ENCODE measurements around the gene NFYC. TPM values are rescaled to one million over a fixed set of nuclear protein-coding genes. Genes with fewer than 3 reads are reported as not detected.
A peak's percentile ranks its signal among the peaks of the same experiment; 100 is the strongest.

Gene NFYC
- polyA plus RNA-seq, 4 donors = 35.7 to 68.9 (median 42.6) TPM

DNA sequence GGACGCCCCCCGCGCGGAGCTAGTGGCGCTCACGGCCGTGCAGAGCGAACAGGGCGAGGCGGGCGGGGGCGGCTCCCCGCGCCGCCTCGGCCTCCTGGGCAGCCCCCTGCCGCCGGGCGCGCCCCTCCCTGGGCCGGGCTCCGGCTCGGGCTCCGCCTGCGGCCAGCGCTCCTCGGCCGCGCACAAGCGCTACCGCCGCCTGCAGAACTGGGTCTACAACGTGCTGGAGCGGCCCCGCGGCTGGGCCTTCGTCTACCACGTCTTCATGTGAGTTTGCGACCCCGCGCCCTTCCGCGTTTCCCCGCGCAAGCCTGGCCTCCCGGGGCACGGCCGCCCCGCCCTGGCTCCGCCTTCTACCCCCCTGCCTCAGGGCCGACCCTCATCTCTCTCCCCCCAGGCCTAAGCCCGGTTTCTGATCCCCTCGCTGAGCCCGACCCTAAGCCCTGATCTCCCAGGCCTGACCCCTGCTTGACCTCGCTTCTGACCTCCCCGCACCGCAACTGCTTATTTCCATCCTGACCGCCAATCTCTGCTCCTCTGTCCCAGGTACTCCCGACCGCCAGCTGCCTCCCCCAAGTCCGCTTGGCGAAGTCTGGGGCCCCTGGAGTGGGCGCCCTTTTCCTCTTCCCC, 92.8 kb downstream of the NFYC start:
- Histone ChIP-seq H3K27me3 (ENCODE audit: control insufficient read depth in 3 of 3, insufficient read depth in 3 of 3, low read length in 3 of 3) (peaks cover 0 to 30% (median 2%) of the 10 kb centered on the region in 3 donors), H3K4me3 (ENCODE audit: low read depth in 1 of 3, low read length in 3 of 3) (peak overlapping the region; percentile 29 to 59 (median 42)), H3K36me3 (ENCODE audit: control insufficient read depth in 3 of 3, insufficient read depth in 2 of 3, low read depth in 1 of 3, low read length in 3 of 3) (no peaks in the 10 kb centered on the region), H3K4me1 (ENCODE audit: control insufficient read depth in 3 of 3, insufficient read depth in 2 of 3, low read depth in 1 of 3, low read length in 2 of 3) (peaks cover 0 to 10% (median 3%) of the 10 kb centered on the region in 3 donors), H3K9me3 (ENCODE audit: control insufficient read depth in 2 of 2, insufficient read depth in 1 of 2, low read depth in 1 of 2, low read length in 1 of 2) (no peaks in the 10 kb centered on the region), H3K27ac (ENCODE audit: low read depth in 1 of 3, low read length in 2 of 3) (no peak overlapping the region)
- DNase-seq = peak in 1 of 2 donors; percentile 28
- no peak for FAIRE-seq
- WGBS, 3 donors = 14 to 24% (median 14%) methylated on average over 32 to 63 of the region's 63 CpGs

DNA sequence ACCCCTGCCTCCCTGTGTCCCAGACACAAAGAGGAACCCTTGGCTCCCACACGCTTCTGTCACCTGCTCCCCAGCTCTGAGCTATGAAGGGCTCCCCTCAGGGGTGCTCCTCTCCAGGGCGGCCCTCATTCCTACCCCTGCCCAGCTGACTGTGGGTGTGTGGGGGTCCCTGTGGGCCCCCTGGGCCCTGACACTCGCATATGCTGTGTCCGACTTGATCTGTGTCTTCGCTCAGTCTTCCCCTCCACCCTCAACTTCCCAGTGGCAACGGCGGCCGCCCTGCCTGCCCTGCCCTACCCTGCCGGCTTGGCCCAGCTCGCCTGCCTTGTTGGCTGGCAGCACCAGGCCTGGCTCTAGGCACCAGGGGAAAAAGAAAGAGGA, 93.3 kb downstream of the NFYC start:
- no peaks in the 10 kb centered on the region for H3K9me3 ChIP-seq (ENCODE audit: control insufficient read depth in 2 of 2, insufficient read depth in 1 of 2, low read depth in 1 of 2, low read length in 1 of 2)
- peaks cover 0 to 30% (median 2%) of the 10 kb centered on the region in 3 donors for H3K27me3 ChIP-seq (ENCODE audit: control insufficient read depth in 3 of 3, insufficient read depth in 3 of 3, low read length in 3 of 3)
- H3K36me3 ChIP-seq (ENCODE audit: control insufficient read depth in 3 of 3, insufficient read depth in 2 of 3, low read depth in 1 of 3, low read length in 3 of 3) = no peaks in the 10 kb centered on the region
- FAIRE-seq (no peak), DNase-seq (no peak)
- WGBS, 3 donors = 65 to 81% (median 66%) methylated on average over 10 of the region's 10 CpGs
- H3K4me1 ChIP-seq (ENCODE audit: control insufficient read depth in 3 of 3, insufficient read depth in 2 of 3, low read depth in 1 of 3, low read length in 2 of 3) = peaks cover 0 to 10% (median 3%) of the 10 kb centered on the region in 3 donors
- H3K4me3 ChIP-seq (ENCODE audit: low read depth in 1 of 3, low read length in 3 of 3) = peak overlapping the region in 1 of 3 donors; percentile 29
- H3K27ac ChIP-seq (ENCODE audit: low read depth in 1 of 3, low read length in 2 of 3) = no peak overlapping the region

DNA sequence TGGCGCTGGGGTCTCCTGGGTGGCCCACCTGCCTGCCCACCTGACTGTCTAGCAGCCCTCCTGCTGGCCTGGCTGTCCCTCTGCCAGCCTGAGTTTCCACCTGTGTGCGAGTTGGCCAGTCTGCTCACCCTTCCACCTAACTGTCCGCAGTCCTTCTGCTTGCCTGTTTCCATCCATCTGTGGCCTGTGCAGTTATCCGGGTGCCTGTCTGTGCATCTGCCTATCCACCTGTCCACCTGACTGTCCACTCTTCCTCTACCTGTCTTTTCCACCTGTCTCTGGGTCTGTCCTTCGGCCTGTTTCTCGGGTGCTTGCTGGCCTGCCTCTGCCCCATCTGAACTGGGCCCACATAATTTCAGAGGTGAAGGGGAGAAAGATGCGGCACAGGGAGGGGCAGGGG, 93.9 kb downstream of the NFYC start:
- no peak overlapping the region for H3K4me3 ChIP-seq (ENCODE audit: low read depth in 1 of 3, low read length in 3 of 3)
- H3K27me3 ChIP-seq (ENCODE audit: control insufficient read depth in 3 of 3, insufficient read depth in 3 of 3, low read length in 3 of 3) = peaks cover 0 to 30% (median 2%) of the 10 kb centered on the region in 3 donors
- no peaks in the 10 kb centered on the region for H3K9me3 ChIP-seq (ENCODE audit: control insufficient read depth in 2 of 2, insufficient read depth in 1 of 2, low read depth in 1 of 2, low read length in 1 of 2)
- FAIRE-seq (no peak), DNase-seq (no peak)
- H3K36me3 ChIP-seq (ENCODE audit: control insufficient read depth in 3 of 3, insufficient read depth in 2 of 3, low read depth in 1 of 3, low read length in 3 of 3) = no peaks in the 10 kb centered on the region
- WGBS, 3 donors = 95 to 98% (median 96%) methylated on average over 7 of the region's 7 CpGs
- H3K4me1 ChIP-seq (ENCODE audit: control insufficient read depth in 3 of 3, insufficient read depth in 2 of 3, low read depth in 1 of 3, low read length in 2 of 3) = peaks cover 0 to 10% (median 3%) of the 10 kb centered on the region in 3 donors
- H3K27ac ChIP-seq (ENCODE audit: low read depth in 1 of 3, low read length in 2 of 3) = no peak overlapping the region

DNA sequence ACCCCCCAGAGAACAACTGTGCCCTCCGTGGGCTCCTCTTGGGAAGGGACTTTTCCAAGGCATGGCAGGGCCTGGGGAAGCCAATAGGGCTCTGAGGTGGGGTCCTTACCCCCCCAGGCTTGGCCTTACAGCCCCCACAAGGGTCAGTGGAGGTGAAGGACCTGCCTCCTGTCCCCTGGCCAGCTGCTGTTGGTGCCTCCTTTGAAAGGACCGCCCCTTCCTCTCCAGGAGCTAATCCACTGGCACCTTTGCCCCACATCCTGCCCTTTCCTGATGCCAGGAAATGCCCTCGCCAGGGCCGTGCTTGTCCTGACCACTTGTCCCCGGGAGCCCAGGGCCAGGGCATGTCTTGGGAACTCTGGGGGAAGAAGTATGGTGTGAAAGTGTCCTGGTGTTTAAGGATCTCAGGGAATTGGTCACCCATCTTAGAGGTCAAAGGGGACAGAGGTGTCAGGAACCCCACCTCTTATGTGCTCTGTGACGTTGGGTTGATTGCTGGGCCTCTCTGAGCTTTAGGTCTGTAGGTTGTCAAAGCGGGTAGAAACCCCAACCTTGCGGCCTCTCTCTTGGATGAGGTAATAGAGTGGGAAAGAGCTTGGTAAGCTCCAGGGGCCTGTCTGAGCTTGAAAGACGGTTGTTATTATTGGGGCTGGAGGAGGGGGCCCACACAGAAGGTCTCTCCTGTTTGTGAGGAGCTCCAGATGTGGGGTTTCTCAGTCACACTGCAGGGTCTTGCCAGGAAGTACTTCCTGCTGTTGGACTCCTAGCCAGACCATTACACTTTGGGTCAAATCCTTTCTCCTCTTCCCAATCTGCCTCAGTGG, 94.9 kb downstream of the NFYC start:
- no peak for DNase-seq
- no peaks in the 10 kb centered on the region for H3K9me3 ChIP-seq (ENCODE audit: control insufficient read depth in 2 of 2, insufficient read depth in 1 of 2, low read depth in 1 of 2, low read length in 1 of 2)
- H3K4me1 ChIP-seq (ENCODE audit: control insufficient read depth in 3 of 3, insufficient read depth in 2 of 3, low read depth in 1 of 3, low read length in 2 of 3) = peaks cover 0 to 10% (median 3%) of the 10 kb centered on the region in 3 donors
- H3K36me3 ChIP-seq (ENCODE audit: control insufficient read depth in 3 of 3, insufficient read depth in 2 of 3, low read depth in 1 of 3, low read length in 3 of 3) = no peaks in the 10 kb centered on the region
- no peak overlapping the region for H3K27ac ChIP-seq (ENCODE audit: low read depth in 1 of 3, low read length in 2 of 3)
- WGBS, 3 donors = 66 to 75% (median 69%) methylated on average over 8 to 9 of the region's 9 CpGs
- no peak for FAIRE-seq
- peaks cover 0 to 32% (median 2%) of the 10 kb centered on the region in 3 donors for H3K27me3 ChIP-seq (ENCODE audit: control insufficient read depth in 3 of 3, insufficient read depth in 3 of 3, low read length in 3 of 3)
- no peak overlapping the region for H3K4me3 ChIP-seq (ENCODE audit: low read depth in 1 of 3, low read length in 3 of 3)

GRCh38 chr1:40786995-40787705, 95.6 kb downstream of the NFYC start:
- H3K27ac ChIP-seq (ENCODE audit: low read depth in 1 of 3, low read length in 2 of 3) = no peak overlapping the region
- DNase-seq (no peak), FAIRE-seq (no peak)
- peaks cover 0 to 10% (median 3%) of the 10 kb centered on the region in 3 donors for H3K4me1 ChIP-seq (ENCODE audit: control insufficient read depth in 3 of 3, insufficient read depth in 2 of 3, low read depth in 1 of 3, low read length in 2 of 3)
- WGBS, 3 donors = 80 to 93% (median 93%) methylated on average over 9 of the region's 9 CpGs
- H3K27me3 ChIP-seq (ENCODE audit: control insufficient read depth in 3 of 3, insufficient read depth in 3 of 3, low read length in 3 of 3) = peaks cover 0 to 32% (median 2%) of the 10 kb centered on the region in 3 donors
- H3K9me3 ChIP-seq (ENCODE audit: control insufficient read depth in 2 of 2, insufficient read depth in 1 of 2, low read depth in 1 of 2, low read length in 1 of 2) = no peaks in the 10 kb centered on the region
- H3K4me3 ChIP-seq (ENCODE audit: low read depth in 1 of 3, low read length in 3 of 3) = no peak overlapping the region
- no peaks in the 10 kb centered on the region for H3K36me3 ChIP-seq (ENCODE audit: control insufficient read depth in 3 of 3, insufficient read depth in 2 of 3, low read depth in 1 of 3, low read length in 3 of 3)

- Histone ChIP-seq H3K4me1 (ENCODE audit: control insufficient read depth in 3 of 3, insufficient read depth in 2 of 3, low read depth in 1 of 3, low read length in 2 of 3) (peaks cover 0 to 4% (median 2%) of the 10 kb centered on the region in 3 donors), H3K4me3 (ENCODE audit: low read depth in 1 of 3, low read length in 3 of 3) (no peak overlapping the region), H3K27ac (ENCODE audit: low read depth in 1 of 3, low read length in 2 of 3) (no peak overlapping the region), H3K27me3 (ENCODE audit: control insufficient read depth in 3 of 3, insufficient read depth in 3 of 3, low read length in 3 of 3) (peaks cover 0 to 27% (median 0%) of the 10 kb centered on the region in 3 donors), H3K36me3 (ENCODE audit: control insufficient read depth in 3 of 3, insufficient read depth in 2 of 3, low read depth in 1 of 3, low read length in 3 of 3) (no peaks in the 10 kb centered on the region), H3K9me3 (ENCODE audit: control insufficient read depth in 2 of 2, insufficient read depth in 1 of 2, low read depth in 1 of 2, low read length in 1 of 2) (no peaks in the 10 kb centered on the region)
- DNase-seq (no peak), FAIRE-seq (no peak)
- 79 to 86% (median 82%) methylated on average over 19 of the region's 19 CpGs for WGBS, 3 donors
Observed at GRCh38 chr1:40787737-40788560, 96.4 kb downstream of the NFYC start.

GRCh38 chr1:40788561-40789341, 97.2 kb downstream of the NFYC start:
- H3K27ac ChIP-seq (ENCODE audit: low read depth in 1 of 3, low read length in 2 of 3) = no peak overlapping the region
- no peak for FAIRE-seq

More at GRCh38 chr1:40788561-40789341, 97.2 kb downstream of the NFYC start:
- H3K4me3 ChIP-seq (ENCODE audit: low read depth in 1 of 3, low read length in 3 of 3) = no peak overlapping the region
- peaks cover 0 to 29% (median 0%) of the 10 kb centered on the region in 3 donors for H3K27me3 ChIP-seq (ENCODE audit: control insufficient read depth in 3 of 3, insufficient read depth in 3 of 3, low read length in 3 of 3)
- DNase-seq = no peak
- H3K36me3 ChIP-seq (ENCODE audit: control insufficient read depth in 3 of 3, insufficient read depth in 2 of 3, low read depth in 1 of 3, low read length in 3 of 3) = no peaks in the 10 kb centered on the region
- no peaks in the 10 kb centered on the region for H3K4me1 ChIP-seq (ENCODE audit: control insufficient read depth in 3 of 3, insufficient read depth in 2 of 3, low read depth in 1 of 3, low read length in 2 of 3)
- no peaks in the 10 kb centered on the region for H3K9me3 ChIP-seq (ENCODE audit: control insufficient read depth in 2 of 2, insufficient read depth in 1 of 2, low read depth in 1 of 2, low read length in 1 of 2)
- WGBS, 3 donors = 82 to 89% (median 88%) methylated on average over 17 of the region's 17 CpGs
